ENCODE measurements around the gene TSC1.

TSC1 gene

DNA sequence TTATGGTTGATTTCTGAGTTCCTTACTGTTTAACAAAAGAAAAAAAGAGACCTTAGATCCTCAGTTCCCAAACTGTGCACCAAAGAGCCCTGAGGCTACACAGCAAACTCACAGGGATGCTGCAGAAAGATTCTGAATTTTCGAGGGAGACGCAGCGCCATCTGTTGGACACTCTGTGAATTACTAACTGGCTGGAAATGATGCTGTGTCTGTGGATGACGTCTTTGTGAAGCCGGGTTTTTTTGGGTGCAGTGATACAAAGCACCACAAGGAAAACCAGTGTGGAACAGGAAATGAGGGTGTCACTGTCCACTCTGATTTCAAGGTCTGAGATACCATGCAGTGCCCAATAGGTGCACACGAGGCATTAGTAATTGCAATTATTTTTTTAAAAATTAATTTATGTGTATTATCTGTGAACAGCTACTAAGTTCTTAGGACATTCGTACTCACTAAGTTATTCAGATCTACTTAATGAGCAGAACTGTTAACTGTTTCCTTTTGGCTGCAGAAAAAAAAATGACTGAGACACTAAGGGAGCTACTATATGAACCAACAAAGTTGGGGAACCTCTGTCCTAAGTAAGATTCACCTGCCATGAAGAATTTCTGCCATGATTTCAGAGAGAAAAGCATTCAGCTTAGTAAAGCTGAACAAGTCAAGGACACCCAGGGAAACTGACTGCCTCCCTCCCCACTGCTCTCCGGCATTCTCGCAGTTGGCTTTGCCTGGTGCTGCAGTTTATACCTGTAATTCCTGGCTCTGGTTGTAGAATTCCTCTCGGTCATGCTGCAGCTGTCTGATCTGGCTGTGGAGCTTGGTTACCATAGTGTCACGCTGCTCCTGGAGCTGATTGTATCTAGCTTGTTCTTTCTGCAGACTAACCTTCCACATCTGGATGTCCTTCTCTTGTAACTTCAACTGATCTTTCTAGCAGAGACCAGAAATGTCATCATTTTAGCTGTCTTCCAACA, 42.3 kb downstream of the TSC1 start:
- H3K36me3 ChIP-seq, result peaks cover 82% of the 10 kb centered on the region
- H3K27ac ChIP-seq, result no peak overlapping the region
- TF ChIP-seq, protein P1, sequence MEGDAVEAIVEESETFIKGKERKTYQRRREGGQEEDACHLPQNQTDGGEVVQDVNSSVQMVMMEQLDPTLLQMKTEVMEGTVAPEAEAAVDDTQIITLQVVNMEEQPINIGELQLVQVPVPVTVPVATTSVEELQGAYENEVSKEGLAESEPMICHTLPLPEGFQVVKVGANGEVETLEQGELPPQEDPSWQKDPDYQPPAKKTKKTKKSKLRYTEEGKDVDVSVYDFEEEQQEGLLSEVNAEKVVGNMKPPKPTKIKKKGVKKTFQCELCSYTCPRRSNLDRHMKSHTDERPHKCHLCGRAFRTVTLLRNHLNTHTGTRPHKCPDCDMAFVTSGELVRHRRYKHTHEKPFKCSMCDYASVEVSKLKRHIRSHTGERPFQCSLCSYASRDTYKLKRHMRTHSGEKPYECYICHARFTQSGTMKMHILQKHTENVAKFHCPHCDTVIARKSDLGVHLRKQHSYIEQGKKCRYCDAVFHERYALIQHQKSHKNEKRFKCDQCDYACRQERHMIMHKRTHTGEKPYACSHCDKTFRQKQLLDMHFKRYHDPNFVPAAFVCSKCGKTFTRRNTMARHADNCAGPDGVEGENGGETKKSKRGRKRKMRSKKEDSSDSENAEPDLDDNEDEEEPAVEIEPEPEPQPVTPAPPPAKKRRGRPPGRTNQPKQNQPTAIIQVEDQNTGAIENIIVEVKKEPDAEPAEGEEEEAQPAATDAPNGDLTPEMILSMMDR (IDR thresholded peaks at IDR 0.05), result peak; percentile 88

DNA sequence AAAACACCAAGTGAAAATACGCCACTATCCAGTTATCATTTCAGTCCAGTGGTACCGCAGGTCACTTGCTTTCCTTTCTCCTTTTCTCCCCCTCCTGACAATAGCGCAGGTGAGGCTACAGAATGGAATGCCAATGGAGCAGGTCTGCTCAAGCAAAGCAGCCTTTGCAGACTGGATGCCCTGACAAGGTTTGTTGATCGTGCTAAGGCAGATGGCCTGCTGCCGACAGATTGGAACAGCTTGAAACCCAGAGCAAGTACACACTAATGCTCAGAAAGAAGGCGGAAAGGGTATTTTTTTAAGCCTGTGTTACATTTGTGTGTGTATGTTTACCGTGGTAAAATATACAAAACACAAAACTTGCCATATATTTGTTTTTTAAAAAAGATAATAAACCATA, 46.4 kb downstream of the TSC1 start:
- TF ChIP-seq, protein P1 (IDR thresholded peaks at IDR 0.05), result no peak
- no peaks in the 10 kb centered on the region for H3K9me3 ChIP-seq
- H3K27ac ChIP-seq, result no peak overlapping the region
- H3K36me3 ChIP-seq, result peaks cover 73% of the 10 kb centered on the region
- no peak overlapping the region for H3K4me3 ChIP-seq (ENCODE audit: low read depth in 1 of 2, low read length in 1 of 2)
- peaks cover 5 to 7% of the 10 kb centered on the region in 2 experiments for H3K4me1 ChIP-seq (ENCODE audit: control insufficient read depth in 1 of 2, insufficient read depth in 1 of 2, low read depth in 1 of 2, low read length in 1 of 2)
- no peaks in the 10 kb centered on the region for H3K27me3 ChIP-seq

More for the DNA sequence above, 42.3 kb downstream of the TSC1 start:
- H3K4me1 ChIP-seq (ENCODE audit: control insufficient read depth in 1 of 2, insufficient read depth in 1 of 2, low read depth in 1 of 2, low read length in 1 of 2), result peaks cover 2 to 3% of the 10 kb centered on the region in 2 experiments
- H3K9me3 ChIP-seq, result no peaks in the 10 kb centered on the region
- no peaks in the 10 kb centered on the region for H3K27me3 ChIP-seq
- H3K4me3 ChIP-seq (ENCODE audit: low read depth in 1 of 2, low read length in 1 of 2), result no peak overlapping the region

DNA sequence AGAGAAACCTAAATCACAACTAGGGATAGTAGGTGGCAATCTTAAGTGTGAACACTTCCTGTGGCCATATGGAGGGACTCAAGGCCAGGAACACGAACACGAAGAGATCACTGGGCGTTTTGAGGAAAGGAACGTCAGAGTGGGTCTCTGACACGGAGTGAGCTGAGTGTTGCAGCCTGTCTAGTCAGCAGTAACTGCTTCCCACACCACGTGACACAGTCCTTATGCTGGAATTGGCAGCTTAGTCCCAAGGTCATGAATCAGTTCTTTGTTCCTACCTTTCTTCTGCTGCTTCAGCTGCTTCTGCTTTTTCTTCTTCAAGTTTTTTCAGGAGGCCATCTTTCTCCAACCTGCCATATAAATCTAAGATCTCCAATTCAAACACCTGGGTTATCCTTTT, 47.5 kb downstream of the TSC1 start:
- Histone ChIP-seq H3K27ac (peak overlapping the region; percentile 55), H3K36me3 (peaks cover 67% of the 10 kb centered on the region), H3K27me3 (no peaks in the 10 kb centered on the region), H3K4me3 (ENCODE audit: low read depth in 1 of 2, low read length in 1 of 2) (no peak overlapping the region), H3K4me1 (ENCODE audit: control insufficient read depth in 1 of 2, insufficient read depth in 1 of 2, low read depth in 1 of 2, low read length in 1 of 2) (peaks cover 5 to 7% of the 10 kb centered on the region in 2 experiments), H3K9me3 (no peaks in the 10 kb centered on the region)
- TF ChIP-seq, protein P1 (IDR thresholded peaks at IDR 0.05), result no peak

DNA sequence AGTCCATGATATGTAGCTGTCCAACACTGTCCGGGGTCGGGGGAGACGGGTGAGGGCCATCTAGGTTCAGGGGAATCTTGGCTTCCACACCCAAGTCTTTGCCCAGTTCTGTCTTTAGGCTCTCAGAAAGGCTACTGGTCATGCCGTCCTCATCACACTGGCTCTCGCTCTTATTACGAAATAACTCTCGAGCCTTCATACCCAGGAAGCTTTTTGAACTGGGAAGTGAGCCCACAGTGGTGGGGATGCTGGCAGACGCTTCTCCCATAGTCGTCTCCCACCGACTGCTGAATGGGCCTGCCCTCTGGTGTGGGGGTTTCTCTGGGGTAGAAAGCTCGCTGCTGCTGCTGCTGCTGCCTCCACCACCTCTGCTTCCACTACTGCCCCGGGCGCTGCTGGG, 48.2 kb downstream of the TSC1 start:
- Histone ChIP-seq H3K4me3 (ENCODE audit: low read depth in 1 of 2, low read length in 1 of 2) (no peak overlapping the region), H3K9me3 (no peaks in the 10 kb centered on the region), H3K36me3 (peaks cover 64% of the 10 kb centered on the region), H3K4me1 (ENCODE audit: control insufficient read depth in 1 of 2, insufficient read depth in 1 of 2, low read depth in 1 of 2, low read length in 1 of 2) (peaks cover 5 to 7% of the 10 kb centered on the region in 2 experiments), H3K27me3 (no peaks in the 10 kb centered on the region), H3K27ac (no peak overlapping the region)
- TF ChIP-seq, protein P1 (IDR thresholded peaks at IDR 0.05), result no peak

DNA sequence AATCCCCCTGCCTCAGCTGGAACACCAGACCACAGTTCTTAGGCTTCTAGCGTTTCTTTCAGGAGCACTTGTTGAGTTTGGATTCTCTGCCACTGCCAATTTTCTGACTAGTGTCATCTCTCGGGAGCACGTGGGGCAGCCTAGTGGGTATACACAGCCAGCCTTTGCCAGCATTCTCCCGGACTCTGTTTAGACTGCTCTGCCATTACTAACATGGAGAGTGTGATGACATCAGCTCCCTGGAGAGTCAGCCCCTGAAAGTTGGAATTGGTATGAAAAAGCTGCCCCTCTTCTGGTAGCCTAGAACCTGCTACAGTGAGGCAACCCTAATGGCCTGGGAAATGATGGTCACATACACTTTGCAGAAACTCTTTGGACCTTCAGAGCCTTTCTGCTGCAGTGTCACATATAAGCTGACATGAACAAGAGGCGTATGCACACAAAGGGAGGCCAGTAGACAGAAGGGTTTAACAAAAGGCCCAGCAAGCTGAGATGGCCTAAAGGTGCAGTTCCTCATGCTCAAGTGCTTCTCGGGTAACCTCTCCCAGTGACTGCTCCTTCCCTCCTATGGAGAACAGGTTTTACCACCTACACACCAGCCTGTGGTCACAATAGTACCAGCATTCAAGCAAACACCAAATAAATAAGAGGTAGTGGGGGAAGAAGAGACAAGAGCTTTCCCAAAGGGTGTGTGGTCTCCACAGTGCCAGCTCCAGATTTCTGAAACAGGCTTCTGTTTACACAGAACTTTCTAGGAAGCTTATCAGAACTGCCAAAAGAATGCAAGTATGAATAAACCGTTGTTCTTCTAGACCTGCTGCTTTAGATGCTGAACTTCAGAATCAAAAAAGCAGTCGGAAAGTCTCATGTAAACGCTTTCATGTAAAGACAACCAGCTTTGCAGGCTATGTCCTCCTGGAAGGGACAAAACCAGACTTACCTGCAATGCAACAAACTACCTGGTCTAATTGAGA, 49.3 kb downstream of the TSC1 start:
- H3K9me3 ChIP-seq, result no peaks in the 10 kb centered on the region
- H3K4me1 ChIP-seq (ENCODE audit: control insufficient read depth in 1 of 2, insufficient read depth in 1 of 2, low read depth in 1 of 2, low read length in 1 of 2), result peaks cover 5 to 7% of the 10 kb centered on the region in 2 experiments
- TF ChIP-seq, protein P1 (IDR thresholded peaks at IDR 0.05), result no peak
- H3K36me3 ChIP-seq, result peaks cover 53% of the 10 kb centered on the region
- H3K27me3 ChIP-seq, result no peaks in the 10 kb centered on the region
- no peak overlapping the region for H3K27ac ChIP-seq
- no peak overlapping the region for H3K4me3 ChIP-seq (ENCODE audit: low read depth in 1 of 2, low read length in 1 of 2)

Measured in neutrophil (primary cell).